ENCODE results near the gene ISCA2. TPM values are rescaled to one million over a fixed set of nuclear protein-coding genes. Genes with fewer than 3 reads are reported as not detected.

The ISCA2 gene
- total and polyA plus RNA-seq, 4 donors = 19.7 to 24.7 (median 21.5) TPM

GRCh38 chr14:74505831-74506230 is 12.3 kb downstream of the ISCA2 start:
- peaks cover 0 to 14% (median 0%) of the 10 kb centered on the region in 5 donors for H3K4me1 ChIP-seq (ENCODE audit: control insufficient read depth in 5 of 5, insufficient read depth in 5 of 5, low read length in 5 of 5)
- H3K36me3 ChIP-seq (ENCODE audit: control insufficient read depth in 4 of 4, insufficient read depth in 4 of 4, low read length in 4 of 4) = peaks cover 0 to 4% (median 0%) of the 10 kb centered on the region in 4 donors
- no peak for TF ChIP-seq CTCF (IDR thresholded peaks at IDR 0.05; ENCODE audit: control extremely low read depth, extremely low read depth)
- H3K27ac ChIP-seq (ENCODE audit: low read depth in 1 of 2, low read length in 1 of 2) = no peak overlapping the region
- H3K27me3 ChIP-seq (ENCODE audit: control insufficient read depth in 3 of 3, insufficient read depth in 3 of 3, low read length in 2 of 3) = peaks cover 0 to 7% (median 0%) of the 10 kb centered on the region in 3 donors
- H3K9ac ChIP-seq (ENCODE audit: insufficient read depth in 1 of 2, low read length in 2 of 2) = no peak overlapping the region
- no peak for ATAC-seq (ENCODE audit: insufficient read depth, low FRiP score)
- no peaks in the 10 kb centered on the region for H3K9me3 ChIP-seq (ENCODE audit: control insufficient read depth in 4 of 4, insufficient read depth in 3 of 4, low read length in 3 of 4)
- 84 to 85% methylated on average over 17 of the region's 17 CpGs for WGBS, 2 donors
- DNase-seq = no peak
- no peak overlapping the region for H3K4me3 ChIP-seq

- H3K27me3 ChIP-seq (ENCODE audit: control insufficient read depth in 3 of 3, insufficient read depth in 3 of 3, low read length in 2 of 3) = peaks cover 0 to 7% (median 0%) of the 10 kb centered on the region in 3 donors
- peaks cover 0 to 4% (median 0%) of the 10 kb centered on the region in 4 donors for H3K36me3 ChIP-seq (ENCODE audit: control insufficient read depth in 4 of 4, insufficient read depth in 4 of 4, low read length in 4 of 4)
- H3K9ac ChIP-seq (ENCODE audit: insufficient read depth in 1 of 2, low read length in 2 of 2) = no peak overlapping the region
- WGBS, 2 donors = 86 to 87% methylated on average over 13 of the region's 13 CpGs
- ATAC-seq (ENCODE audit: insufficient read depth, low FRiP score) (no peak), DNase-seq (no peak)
- H3K4me3 ChIP-seq = no peak overlapping the region
- no peaks in the 10 kb centered on the region for H3K9me3 ChIP-seq (ENCODE audit: control insufficient read depth in 4 of 4, insufficient read depth in 3 of 4, low read length in 3 of 4)
- no peak for TF ChIP-seq CTCF (IDR thresholded peaks at IDR 0.05; ENCODE audit: control extremely low read depth, extremely low read depth)
- no peak overlapping the region for H3K27ac ChIP-seq (ENCODE audit: low read depth in 1 of 2, low read length in 1 of 2)
- H3K4me1 ChIP-seq (ENCODE audit: control insufficient read depth in 5 of 5, insufficient read depth in 5 of 5, low read length in 5 of 5) = peaks cover 0 to 8% (median 0%) of the 10 kb centered on the region in 5 donors
These were observed 12.9 kb downstream of the ISCA2 start for GRCh38 chr14:74506411-74506851.

DNA sequence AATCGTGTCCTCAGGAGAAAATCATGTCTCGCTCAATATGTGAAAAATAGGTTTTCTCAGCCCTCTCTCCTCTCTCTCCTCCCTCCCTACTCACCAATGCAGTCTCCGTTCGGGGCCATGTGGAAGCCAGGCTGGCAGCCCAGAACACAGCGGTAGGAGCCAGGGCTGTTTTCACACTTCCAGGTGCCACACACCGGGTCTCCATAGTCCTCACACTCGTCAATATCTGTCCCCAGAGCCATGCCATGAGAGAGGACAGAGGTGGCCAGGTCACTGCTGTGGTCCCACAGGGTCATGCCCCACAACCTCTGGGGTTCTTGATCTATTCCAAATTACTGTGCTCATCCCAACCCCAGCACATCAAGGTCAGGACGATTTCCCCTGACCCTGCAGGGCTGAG is 13.5 kb downstream of the ISCA2 start:
- H3K27me3 ChIP-seq (ENCODE audit: control insufficient read depth in 3 of 3, insufficient read depth in 3 of 3, low read length in 2 of 3) = peaks cover 0 to 9% (median 0%) of the 10 kb centered on the region in 3 donors
- no peak for TF ChIP-seq CTCF (IDR thresholded peaks at IDR 0.05; ENCODE audit: control extremely low read depth, extremely low read depth)
- H3K4me3 ChIP-seq = no peak overlapping the region
- no peak for ATAC-seq (ENCODE audit: insufficient read depth, low FRiP score)
- no peak overlapping the region for H3K27ac ChIP-seq (ENCODE audit: low read depth in 1 of 2, low read length in 1 of 2)
- H3K36me3 ChIP-seq (ENCODE audit: control insufficient read depth in 4 of 4, insufficient read depth in 4 of 4, low read length in 4 of 4) = peaks cover 0 to 4% (median 0%) of the 10 kb centered on the region in 4 donors
- H3K9me3 ChIP-seq (ENCODE audit: control insufficient read depth in 4 of 4, insufficient read depth in 3 of 4, low read length in 3 of 4) = no peaks in the 10 kb centered on the region
- DNase-seq = no peak
- no peak overlapping the region for H3K9ac ChIP-seq (ENCODE audit: insufficient read depth in 1 of 2, low read length in 2 of 2)
- peaks cover 0 to 6% (median 0%) of the 10 kb centered on the region in 5 donors for H3K4me1 ChIP-seq (ENCODE audit: control insufficient read depth in 5 of 5, insufficient read depth in 5 of 5, low read length in 5 of 5)
- WGBS, 2 donors = 81 to 88% methylated on average over 8 of the region's 8 CpGs

DNA sequence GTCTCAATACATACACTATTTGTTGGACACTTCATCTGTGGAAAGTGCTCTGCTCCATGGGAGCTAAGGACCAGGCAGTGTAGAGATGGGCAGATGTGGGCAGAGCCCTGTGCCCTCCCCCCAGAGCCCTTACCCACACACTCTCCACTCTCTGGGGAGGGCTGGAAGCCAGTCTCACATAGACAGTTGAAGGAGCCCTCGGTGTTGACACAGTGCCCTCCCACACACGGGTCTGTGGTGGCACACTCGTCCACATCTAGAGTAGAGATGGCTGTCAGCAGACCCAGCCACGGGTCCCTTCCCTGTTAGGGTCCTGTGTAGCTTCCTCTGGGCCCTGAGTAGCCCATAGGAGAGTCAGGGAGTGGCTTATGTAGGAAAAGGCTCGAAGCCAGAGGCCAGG is 14.3 kb downstream of the ISCA2 start:
- Histone ChIP-seq H3K27ac (ENCODE audit: low read depth in 1 of 2, low read length in 1 of 2) (no peak overlapping the region), H3K9ac (ENCODE audit: insufficient read depth in 1 of 2, low read length in 2 of 2) (no peak overlapping the region), H3K27me3 (ENCODE audit: control insufficient read depth in 3 of 3, insufficient read depth in 3 of 3, low read length in 2 of 3) (peaks cover 0 to 9% (median 0%) of the 10 kb centered on the region in 3 donors), H3K4me3 (no peak overlapping the region), H3K9me3 (ENCODE audit: control insufficient read depth in 4 of 4, insufficient read depth in 3 of 4, low read length in 3 of 4) (no peaks in the 10 kb centered on the region), H3K4me1 (ENCODE audit: control insufficient read depth in 5 of 5, insufficient read depth in 5 of 5, low read length in 5 of 5) (peaks cover 0 to 6% (median 0%) of the 10 kb centered on the region in 5 donors), H3K36me3 (ENCODE audit: control insufficient read depth in 4 of 4, insufficient read depth in 4 of 4, low read length in 4 of 4) (peaks cover 0 to 4% (median 0%) of the 10 kb centered on the region in 4 donors)
- 55 to 82% methylated on average over 5 of the region's 5 CpGs for WGBS, 2 donors
- no peak for TF ChIP-seq CTCF (IDR thresholded peaks at IDR 0.05; ENCODE audit: control extremely low read depth, extremely low read depth)
- DNase-seq = no peak
- ATAC-seq (ENCODE audit: insufficient read depth, low FRiP score) = no peak

Measured in lung (tissue), 12 donors.